Muscle of leg (tissue), 11 donors: Measurements from ENCODE around the gene SETD3. TPM values are rescaled to one million over a fixed set of nuclear protein-coding genes. Genes with fewer than 3 reads are reported as not detected.
A peak's percentile ranks its signal among the peaks of the same experiment; 100 is the strongest.

Experiments
- DNase-seq: peaks from one replicate; pipeline ENCODE4 v3.0.0; 2013
- H3K27ac ChIP-seq: one replicate; pipeline ENCODE4 v1.5.1; 2013; ENCODE audit warnings: mild to moderate bottlenecking, low read length, control low read depth
- H3K27me3 ChIP-seq: one replicate; pipeline ENCODE4 v1.6.1; 2013; ENCODE audit warnings: low read length; ENCODE audit not compliant: control insufficient read depth, insufficient read depth
- H3K36me3 ChIP-seq: one replicate; pipeline ENCODE4 v1.6.1; 2013; ENCODE audit warnings: low read length; ENCODE audit not compliant: control insufficient read depth, insufficient read depth
- H3K4me1 ChIP-seq: one replicate; pipeline ENCODE4 v1.6.1; 2013; ENCODE audit warnings: low read length; ENCODE audit not compliant: control insufficient read depth, insufficient read depth
- H3K4me3 ChIP-seq: one replicate; pipeline ENCODE4 v1.5.1; 2013; ENCODE audit warnings: low read length, control low read depth
- H3K9me3 ChIP-seq: replicated peaks from 2 replicates; pipeline ENCODE4 v1.6.1; 2013; ENCODE audit warnings: low read depth, low read length; ENCODE audit not compliant: control insufficient read depth
- WGBS: methylation state at CpG from one replicate; pipeline ENCODE4 v1.1.5; 2013; ENCODE audit warnings: missing lambda C conversion rate; ENCODE audit not compliant: insufficient coverage; 5-methylcytosine and 5-hydroxymethylcytosine counted together
- polyA plus RNA-seq, 8 donors: library from polyadenylated mRNA; unstranded; fragments of 120-200 nt; gene quantifications; one replicate each; pipeline versions ENCODE4 v1.2.1 to v1.2.3, GENCODE V29; 2013; ENCODE audit warnings: inconsistent platforms in 1 of 8, low replicate concordance in 1 of 8; ENCODE audit not compliant: insufficient read length in 8 of 8, insufficient read depth in 1 of 8
- total RNA-seq: library from RNA; stranded (reverse); fragments of 120-200 nt; gene quantifications from one replicate; pipeline ENCODE4 v1.2.4, GENCODE V29; 2013

SETD3 gene
- total and polyA plus RNA-seq, 9 donors: 53.3 to 99.2 (median 61.1) TPM

GRCh38 chr14:99374964-99375363, 105.7 kb downstream of the SETD3 start:
- no peak overlapping the region for H3K27ac ChIP-seq
- no peaks in the 10 kb centered on the region for H3K9me3 ChIP-seq
- H3K36me3 ChIP-seq: no peaks in the 10 kb centered on the region
- DNase-seq: no peak
- peaks cover 7% of the 10 kb centered on the region for H3K27me3 ChIP-seq
- H3K4me1 ChIP-seq: no peaks in the 10 kb centered on the region
- WGBS: 78% methylated on average over 8 of the region's 11 CpGs
- no peak overlapping the region for H3K4me3 ChIP-seq

- H3K4me3 ChIP-seq: no peak overlapping the region
- WGBS: 77% methylated on average over 13 of the region's 16 CpGs
- peaks cover 3% of the 10 kb centered on the region for H3K27me3 ChIP-seq
- no peak overlapping the region for H3K27ac ChIP-seq
- no peaks in the 10 kb centered on the region for H3K4me1 ChIP-seq
- no peaks in the 10 kb centered on the region for H3K9me3 ChIP-seq
- no peak for DNase-seq
- H3K36me3 ChIP-seq: no peaks in the 10 kb centered on the region
Observed at GRCh38 chr14:99363616-99364290, 116.9 kb downstream of the SETD3 start.

GRCh38 chr14:99363051-99363450, 117.6 kb downstream of the SETD3 start:
- H3K27me3 ChIP-seq: peaks cover 3% of the 10 kb centered on the region
- H3K27ac ChIP-seq: no peak overlapping the region
- whole genome bisulfite sequencing: 92% methylated on average over 12 of the region's 12 CpGs
- H3K4me1 ChIP-seq: no peaks in the 10 kb centered on the region
- no peaks in the 10 kb centered on the region for H3K9me3 ChIP-seq
- no peak overlapping the region for H3K4me3 ChIP-seq
- no peak for DNase-seq
- H3K36me3 ChIP-seq: no peaks in the 10 kb centered on the region

- H3K27ac ChIP-seq: no peak overlapping the region
- 80% methylated on average over 8 of the region's 21 CpGs for WGBS
- H3K27me3 ChIP-seq: peaks cover 3% of the 10 kb centered on the region
- H3K36me3 ChIP-seq: no peaks in the 10 kb centered on the region
- H3K9me3 ChIP-seq: no peaks in the 10 kb centered on the region
- DNase-seq: no peak
- H3K4me3 ChIP-seq: no peak overlapping the region
- H3K4me1 ChIP-seq: peaks cover 3% of the 10 kb centered on the region
Observed at GRCh38 chr14:99361596-99362215, 119.0 kb downstream of the SETD3 start.

- no peak overlapping the region for H3K4me3 ChIP-seq
- H3K9me3 ChIP-seq: no peaks in the 10 kb centered on the region
- WGBS: 87% methylated on average over 23 of the region's 24 CpGs
- no peak overlapping the region for H3K27ac ChIP-seq
- peaks cover 3% of the 10 kb centered on the region for H3K27me3 ChIP-seq
- DNase-seq: no peak
- peaks cover 6% of the 10 kb centered on the region for H3K4me1 ChIP-seq
- no peaks in the 10 kb centered on the region for H3K36me3 ChIP-seq
Observed at GRCh38 chr14:99360774-99361595, 119.7 kb downstream of the SETD3 start.

- H3K4me1 ChIP-seq: peaks cover 8% of the 10 kb centered on the region
- no peaks in the 10 kb centered on the region for H3K36me3 ChIP-seq
- WGBS: 88% methylated on average over 1 of the region's 5 CpGs
- DNase-seq: no peak
- H3K4me3 ChIP-seq: no peak overlapping the region
- H3K27me3 ChIP-seq: peaks cover 3% of the 10 kb centered on the region
- H3K9me3 ChIP-seq: no peaks in the 10 kb centered on the region
- H3K27ac ChIP-seq: no peak overlapping the region
Observed at GRCh38 chr14:99359906-99360305, 120.8 kb downstream of the SETD3 start.

GRCh38 chr14:99357916-99358390, 122.7 kb downstream of the SETD3 start:
- Histone ChIP-seq H3K27ac (no peak overlapping the region), H3K27me3 (peaks cover 3% of the 10 kb centered on the region), H3K9me3 (no peaks in the 10 kb centered on the region), H3K4me1 (peaks cover 8% of the 10 kb centered on the region), H3K4me3 (no peak overlapping the region), H3K36me3 (no peaks in the 10 kb centered on the region)
- WGBS: 63% methylated on average over 12 of the region's 12 CpGs
- peak; percentile 36 for DNase-seq

GRCh38 chr14:99357151-99357915, 123.3 kb downstream of the SETD3 start:
- H3K9me3 ChIP-seq: no peaks in the 10 kb centered on the region
- H3K4me3 ChIP-seq: no peak overlapping the region
- H3K27ac ChIP-seq: no peak overlapping the region
- no peak for DNase-seq
- H3K4me1 ChIP-seq: peaks cover 8% of the 10 kb centered on the region
- WGBS: 81% methylated on average over 10 of the region's 15 CpGs
- peaks cover 3% of the 10 kb centered on the region for H3K27me3 ChIP-seq
- H3K36me3 ChIP-seq: no peaks in the 10 kb centered on the region

GRCh38 chr14:99356031-99356608, 124.5 kb downstream of the SETD3 start:
- Histone ChIP-seq H3K36me3 (no peaks in the 10 kb centered on the region), H3K27ac (no peak overlapping the region), H3K4me3 (no peak overlapping the region), H3K4me1 (peaks cover 8% of the 10 kb centered on the region), H3K27me3 (peaks cover 8% of the 10 kb centered on the region), H3K9me3 (no peaks in the 10 kb centered on the region)
- DNase-seq: peak; percentile 94
- 37% methylated on average over 8 of the region's 15 CpGs for WGBS
